Dermis microvascular lymphatic vessel endothelial cell (primary cell): Measurements from ENCODE around the gene ADARB2. TPM values are rescaled to one million over a fixed set of nuclear protein-coding genes. Genes with fewer than 3 reads are reported as not detected.

ENCODE experiments used
- DNase-seq, 2 donors: peaks; one replicate each; pipeline versions ENCODE4 v3.0.0 to v3.0.0-alpha.2; 2010; ENCODE audit warnings: low read depth in 2 of 2
- total RNA-seq: library from RNA; depleted of rRNA; stranded (reverse); fragments of >200 nt; gene quantifications from 2 replicates; pipeline ENCODE4 v1.2.1, GENCODE V29; 2014

ADARB2 gene
- total RNA-seq, 1 donor from 2014 or later = not detected

GRCh38 chr10:1736144-1736971 lies 967 bp downstream of the ADARB2 start:
- no peak for DNase-seq

- no peak for DNase-seq
Observed at GRCh38 chr10:1735562-1735961, 1.8 kb downstream of the ADARB2 start.

GRCh38 chr10:1734288-1734687 lies 3.0 kb downstream of the ADARB2 start:
- DNase-seq = no peak

- no peak for DNase-seq
Observed at GRCh38 chr10:1733720-1734119, 3.6 kb downstream of the ADARB2 start.

GRCh38 chr10:1732564-1732996 lies 4.7 kb downstream of the ADARB2 start:
- no peak for DNase-seq

GRCh38 chr10:1731592-1731991 lies 5.7 kb downstream of the ADARB2 start:
- DNase-seq = no peak

GRCh38 chr10:1729751-1730150 lies 7.6 kb downstream of the ADARB2 start:
- DNase-seq = no peak

- DNase-seq = no peak
Observed at GRCh38 chr10:1726861-1727260, 10.5 kb downstream of the ADARB2 start.

- no peak for DNase-seq
Observed at GRCh38 chr10:1724921-1725488, 12.3 kb downstream of the ADARB2 start.

- no peak for DNase-seq
Observed at GRCh38 chr10:1716839-1717238, 20.5 kb downstream of the ADARB2 start.

- DNase-seq = no peak
Observed at GRCh38 chr10:1715821-1716220, 21.5 kb downstream of the ADARB2 start.

- no peak for DNase-seq
Observed at GRCh38 chr10:1712944-1713671, 24.2 kb downstream of the ADARB2 start.

GRCh38 chr10:1712314-1712713 lies 25.0 kb downstream of the ADARB2 start:
- no peak for DNase-seq

GRCh38 chr10:1709161-1709560 lies 28.2 kb downstream of the ADARB2 start:
- DNase-seq = no peak

- no peak for DNase-seq
Observed at GRCh38 chr10:1708746-1709145, 28.6 kb downstream of the ADARB2 start.

GRCh38 chr10:1706711-1707110 lies 30.6 kb downstream of the ADARB2 start:
- DNase-seq = no peak

- DNase-seq = no peak
Observed at GRCh38 chr10:1706256-1706655, 31.1 kb downstream of the ADARB2 start.

GRCh38 chr10:1698185-1698584 lies 39.1 kb downstream of the ADARB2 start:
- no peak for DNase-seq

GRCh38 chr10:1696106-1696505 lies 41.2 kb downstream of the ADARB2 start:
- DNase-seq = no peak

- no peak for DNase-seq
Observed at GRCh38 chr10:1690086-1690485, 47.2 kb downstream of the ADARB2 start.

GRCh38 chr10:1688531-1688930 lies 48.8 kb downstream of the ADARB2 start:
- DNase-seq = no peak

- DNase-seq = no peak
Observed at GRCh38 chr10:1687623-1688150, 49.6 kb downstream of the ADARB2 start.
